Peyer's patch (tissue), 4 donors: ENCODE data around the gene PGLYRP3. TPM values are rescaled to one million over a fixed set of nuclear protein-coding genes. Genes with fewer than 3 reads are reported as not detected.

Experiments
- DNase-seq, 3 donors: peaks; one replicate each; pipeline ENCODE4 v3.0.0-alpha.2; 2017 to 2019
- H3K27ac ChIP-seq, 4 donors: fragments of 200-600 bp; sonication (generic); one replicate each; pipeline ENCODE4 v1.5.1; 2016 to 2019
- H3K27me3 ChIP-seq, 2 donors: fragments of 200-600 bp; sonication (generic); one replicate each; pipeline ENCODE4 v1.5.1; 2019
- H3K36me3 ChIP-seq, 3 donors: fragments of 200-600 bp; sonication (generic); one replicate each; pipeline ENCODE4 v1.5.1; 2016 to 2019
- H3K4me1 ChIP-seq, 4 donors: fragments of 200-600 bp; sonication (generic); one replicate each; pipeline ENCODE4 v1.5.1; 2016 to 2019
- H3K4me3 ChIP-seq, 4 donors: fragments of 200-600 bp; sonication (generic); 1 replicate in 3 of 4; 2 replicates in 1 of 4; pipeline ENCODE4 v1.5.1; 2016 to 2019; ENCODE audit warnings: mild to moderate bottlenecking in 1 of 4
- H3K9me3 ChIP-seq, 4 donors: fragments of 200-600 bp; sonication (generic); one replicate each; pipeline ENCODE4 v1.5.1; 2016 to 2019; ENCODE audit warnings: mild to moderate bottlenecking in 1 of 4
- CTCF ChIP-seq, 6 experiments: fragments of 450-650 bp in 4 of 6; fragments of 200-600 bp in 2 of 6; sonication (generic) in 1 of 6; IDR thresholded peaks; one replicate each; pipeline ENCODE4 v1.5.1; 2017 to 2019; ENCODE audit warnings: antibody characterized with exemption in 6 of 6, mild to moderate bottlenecking in 3 of 6, moderate library complexity in 1 of 6
- POLR2A ChIP-seq, 2 donors: fragments of 450-650 bp; IDR thresholded peaks; one replicate each; pipeline ENCODE4 v1.5.1; 2017; ENCODE audit warnings: antibody characterized with exemption in 2 of 2, mild to moderate bottlenecking in 2 of 2, moderate library complexity in 2 of 2
- total RNA-seq, 4 donors: library from RNA; depleted of rRNA; stranded (reverse); fragments of >200 nt; gene quantifications; one replicate each; pipeline ENCODE4 v1.1.0, GENCODE V29; 2016

PGLYRP3 gene
- total RNA-seq, 4 donors from 2014 or later = not detected

- Histone ChIP-seq H3K9me3 (no peaks in the 10 kb centered on the region), H3K27ac (no peak overlapping the region), H3K36me3 (no peaks in the 10 kb centered on the region), H3K27me3 (peaks cover 0 to 18% of the 10 kb centered on the region in 2 donors), H3K4me1 (peaks cover 0 to 19% (median 11%) of the 10 kb centered on the region in 4 donors), H3K4me3 (no peak overlapping the region)
- peak in 2 of 6 experiments; percentile 4 to 21 for TF ChIP-seq CTCF (IDR thresholded peaks at IDR 0.05)
- no peak for TF ChIP-seq POLR2A (IDR thresholded peaks at IDR 0.05)
- DNase-seq = no peak
These were observed 47.3 kb downstream of the PGLYRP3 start for GRCh38 chr1:153265457-153265856.

DNA sequence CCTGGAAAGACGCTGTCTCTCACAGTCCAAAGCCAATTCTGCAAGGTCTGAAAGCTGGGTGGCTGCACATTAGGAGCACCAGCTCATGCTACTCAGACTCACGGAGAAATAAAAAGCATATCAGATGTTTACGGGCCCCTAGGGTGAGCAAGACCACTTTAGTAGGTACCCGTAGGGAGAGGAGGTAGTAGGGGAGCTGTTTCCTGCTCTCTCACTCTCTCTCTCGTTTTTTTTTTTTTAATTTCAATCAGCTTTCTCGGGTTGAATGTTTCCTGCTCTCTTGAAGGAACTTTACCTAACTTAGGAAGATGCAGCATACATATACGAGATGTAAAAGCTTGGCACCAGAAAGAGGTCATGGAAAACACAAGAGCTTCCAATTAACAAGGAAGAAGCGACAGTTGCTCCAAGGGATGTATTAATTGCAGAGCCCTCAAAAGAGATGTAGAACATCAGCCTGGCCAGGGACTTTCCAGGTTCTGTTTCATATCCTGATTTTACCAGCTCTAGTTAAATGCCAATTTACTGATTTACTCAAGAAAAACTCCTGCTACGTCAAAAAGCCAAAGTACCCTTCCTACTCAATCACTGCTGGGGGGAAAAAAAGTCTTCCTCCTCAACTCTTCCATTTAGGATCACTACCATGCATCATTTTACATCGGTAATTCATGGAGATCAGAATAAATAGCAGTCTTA is 50.1 kb downstream of the PGLYRP3 start:
- no peak overlapping the region for H3K4me3 ChIP-seq
- H3K4me1 ChIP-seq = peaks cover 0 to 19% (median 11%) of the 10 kb centered on the region in 4 donors
- peaks cover 0 to 18% of the 10 kb centered on the region in 2 donors for H3K27me3 ChIP-seq
- no peak for TF ChIP-seq POLR2A (IDR thresholded peaks at IDR 0.05)
- no peak for TF ChIP-seq CTCF (IDR thresholded peaks at IDR 0.05)
- DNase-seq = no peak
- H3K27ac ChIP-seq = no peak overlapping the region
- no peaks in the 10 kb centered on the region for H3K9me3 ChIP-seq
- no peaks in the 10 kb centered on the region for H3K36me3 ChIP-seq

- Histone ChIP-seq H3K36me3 (no peaks in the 10 kb centered on the region), H3K9me3 (no peaks in the 10 kb centered on the region), H3K27me3 (peaks cover 0 to 18% of the 10 kb centered on the region in 2 donors), H3K4me3 (peak overlapping the region in 3 of 4 donors; percentile 46 to 55 (median 50)), H3K4me1 (peaks cover 0 to 19% (median 11%) of the 10 kb centered on the region in 4 donors), H3K27ac (no peak overlapping the region)
- no peak for TF ChIP-seq POLR2A (IDR thresholded peaks at IDR 0.05)
- TF ChIP-seq CTCF (IDR thresholded peaks at IDR 0.05) = no peak
- no peak for DNase-seq
These were observed 50.7 kb downstream of the PGLYRP3 start for GRCh38 chr1:153262070-153262366.

DNA sequence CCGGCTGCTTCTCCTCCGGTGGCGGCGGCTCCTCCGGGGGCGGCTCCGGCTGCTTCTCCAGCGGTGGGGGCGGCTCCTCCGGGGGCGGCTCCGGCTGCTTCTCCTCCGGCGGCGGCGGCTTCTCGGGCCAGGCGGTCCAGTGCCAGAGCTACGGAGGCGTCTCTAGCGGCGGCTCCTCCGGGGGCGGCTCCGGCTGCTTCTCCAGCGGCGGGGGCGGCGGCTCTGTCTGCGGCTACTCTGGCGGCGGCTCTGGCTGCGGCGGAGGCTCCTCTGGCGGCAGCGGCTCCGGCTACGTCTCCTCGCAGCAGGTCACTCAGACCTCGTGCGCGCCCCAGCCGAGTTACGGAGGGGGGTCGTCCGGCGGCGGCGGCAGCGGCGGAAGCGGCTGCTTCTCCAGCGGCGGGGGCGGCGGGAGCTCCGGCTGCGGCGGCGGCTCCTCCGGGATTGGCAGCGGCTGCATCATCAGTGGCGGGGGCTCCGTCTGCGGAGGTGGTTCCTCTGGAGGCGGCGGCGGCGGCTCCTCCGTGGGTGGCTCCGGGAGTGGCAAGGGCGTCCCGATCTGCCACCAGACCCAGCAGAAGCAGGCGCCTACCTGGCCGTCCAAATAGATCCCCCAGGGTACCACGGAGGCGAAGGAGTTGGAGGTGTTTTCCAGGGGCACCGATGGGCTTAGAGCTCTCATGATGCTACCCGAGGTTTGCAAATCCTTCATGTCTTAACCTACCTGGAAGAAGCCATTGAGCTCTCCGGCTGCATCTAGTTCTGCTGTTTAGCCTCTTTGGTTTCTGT is 51.3 kb downstream of the PGLYRP3 start:
- TF ChIP-seq POLR2A (IDR thresholded peaks at IDR 0.05) = no peak
- no peak for TF ChIP-seq CTCF (IDR thresholded peaks at IDR 0.05)
- Histone ChIP-seq H3K36me3 (no peaks in the 10 kb centered on the region), H3K4me3 (peak overlapping the region; percentile 27 to 55 (median 48)), H3K9me3 (no peaks in the 10 kb centered on the region), H3K27ac (peak overlapping the region in 1 of 4 donors; percentile 52), H3K27me3 (peaks cover 0 to 18% of the 10 kb centered on the region in 2 donors), H3K4me1 (peaks cover 0 to 19% (median 11%) of the 10 kb centered on the region in 4 donors)
- DNase-seq = peak in 2 of 3 donors; percentile 18 to 45

DNA sequence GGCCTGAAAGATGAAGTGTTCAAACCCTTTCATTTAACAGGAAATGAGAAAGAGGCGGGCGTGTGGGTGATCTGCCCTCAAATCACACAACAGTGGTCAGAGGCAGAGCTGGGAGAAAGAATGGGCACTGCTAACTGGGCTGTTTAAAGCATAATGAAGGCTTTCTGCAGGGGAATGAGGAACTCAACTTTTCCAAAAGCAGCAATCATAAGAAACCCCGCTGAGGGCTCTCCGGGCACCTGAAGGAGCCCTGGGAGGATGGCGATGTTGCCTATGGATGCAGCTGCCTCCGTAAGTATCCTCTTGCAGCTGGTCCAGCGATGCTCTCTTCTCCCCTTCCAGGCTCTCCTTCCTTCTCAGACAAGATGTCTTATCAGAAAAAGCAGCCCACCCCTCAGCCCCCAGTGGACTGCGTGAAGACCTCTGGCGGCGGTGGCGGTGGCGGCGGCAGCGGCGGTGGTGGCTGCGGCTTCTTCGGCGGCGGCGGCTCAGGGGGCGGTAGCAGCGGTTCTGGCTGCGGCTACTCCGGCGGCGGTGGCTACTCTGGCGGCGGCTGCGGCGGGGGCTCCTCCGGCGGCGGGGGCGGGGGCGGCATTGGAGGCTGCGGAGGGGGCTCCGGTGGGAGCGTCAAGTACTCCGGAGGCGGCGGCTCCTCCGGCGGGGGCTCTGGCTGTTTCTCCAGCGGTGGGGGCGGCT is 52.0 kb downstream of the PGLYRP3 start:
- peaks cover 0 to 18% of the 10 kb centered on the region in 2 donors for H3K27me3 ChIP-seq
- H3K27ac ChIP-seq = peak overlapping the region in 1 of 4 donors; percentile 52
- peak overlapping the region; percentile 27 to 55 (median 48) for H3K4me3 ChIP-seq
- H3K36me3 ChIP-seq = no peaks in the 10 kb centered on the region
- no peak for DNase-seq
- TF ChIP-seq POLR2A (IDR thresholded peaks at IDR 0.05) (no peak), CTCF (IDR thresholded peaks at IDR 0.05) (no peak)
- peaks cover 0 to 19% (median 11%) of the 10 kb centered on the region in 4 donors for H3K4me1 ChIP-seq
- H3K9me3 ChIP-seq = no peaks in the 10 kb centered on the region
